Natural killer cell (primary cell): Measurements from ENCODE around the gene CSNK1D. TPM values are rescaled to one million over a fixed set of nuclear protein-coding genes. Genes with fewer than 3 reads are reported as not detected.
A peak's percentile ranks its signal among the peaks of the same experiment; 100 is the strongest.

Experiments used
- ATAC-seq, 3 donors: fragments of 150-1000 bp in 2 of 3; fragments of 200-7000 bp in 1 of 3; cut with Tn5 transposase; 1 replicate in 1 of 3; 2 replicates in 2 of 3; pipeline ENCODE4 v1.10.0; 2021; ENCODE audit warnings: mild to moderate bottlenecking in 2 of 3, moderate library complexity in 2 of 3
- DNase-seq, 2 donors: peaks; one replicate each; pipeline versions ENCODE4 v3.0.0 to v3.0.0-alpha.2; 2013 to 2021; ENCODE audit warnings: mixed read lengths in 1 of 2
- H3K27ac ChIP-seq: one replicate; pipeline ENCODE4 v1.5.1; 2013; ENCODE audit warnings: mild to moderate bottlenecking, low read length
- H3K27me3 ChIP-seq: one replicate; pipeline ENCODE4 v1.6.1; 2013; ENCODE audit warnings: low read length; ENCODE audit not compliant: control insufficient read depth, insufficient read depth
- H3K36me3 ChIP-seq: one replicate; pipeline ENCODE4 v1.6.1; 2013; ENCODE audit warnings: low read length; ENCODE audit not compliant: control insufficient read depth, insufficient read depth
- H3K4me1 ChIP-seq: one replicate; pipeline ENCODE4 v1.6.1; 2013; ENCODE audit warnings: low read length; ENCODE audit not compliant: control insufficient read depth, insufficient read depth
- H3K4me3 ChIP-seq: one replicate; pipeline ENCODE4 v1.5.1; 2013; ENCODE audit warnings: low read length
- H3K9me3 ChIP-seq: one replicate; pipeline ENCODE4 v1.6.1; 2013; ENCODE audit warnings: low read length; ENCODE audit not compliant: control insufficient read depth, insufficient read depth
- H3K27ac Mint-ChIP-seq, 2 donors: one replicate each; pipeline ENCODE4 v1.8.0; 2022; ENCODE audit warnings: mild to moderate bottlenecking in 2 of 2, mixed read lengths in 2 of 2, moderate library complexity in 1 of 2
- H3K27me3 Mint-ChIP-seq, 2 donors: one replicate each; pipeline ENCODE4 v1.8.0; 2022; ENCODE audit warnings: low read depth in 2 of 2, mixed read lengths in 2 of 2
- H3K36me3 Mint-ChIP-seq: one replicate; pipeline ENCODE4 v1.8.0; 2022; ENCODE audit warnings: mixed read lengths
- H3K4me1 Mint-ChIP-seq, 2 donors: one replicate each; pipeline ENCODE4 v1.8.0; 2022; ENCODE audit warnings: mixed read lengths in 2 of 2
- H3K4me3 Mint-ChIP-seq: one replicate; pipeline ENCODE4 v1.8.0; 2022; ENCODE audit warnings: mild to moderate bottlenecking, moderate library complexity, mixed read lengths
- H3K9me3 Mint-ChIP-seq, 2 donors: one replicate each; pipeline ENCODE4 v1.8.0; 2022; ENCODE audit warnings: mixed read lengths in 2 of 2
- CTCF ChIP-seq: fragments of 200-600 bp; IDR thresholded peaks from one replicate; pipeline ENCODE4 v1.8.0; 2022; ENCODE audit warnings: antibody characterized with exemption
- WGBS: methylation state at CpG from one replicate; pipeline ENCODE4 v1.1.7; 2013; ENCODE audit warnings: missing lambda C conversion rate; ENCODE audit not compliant: insufficient coverage; 5-methylcytosine and 5-hydroxymethylcytosine counted together
- intact Hi-C: fragments of 100-400 bp; cut with micrococcal nuclease; formaldehyde crosslinking; loops from one replicate; pipeline ENCODE4 v1.14.2; 2022
- total RNA-seq, 4 donors: library from RNA; stranded (reverse); fragments of 120-200 nt in 1 of 4; gene quantifications; one replicate each; pipeline versions ENCODE4 v1.2.3 to v1.2.4, GENCODE V29; 2013 to 2022

Gene CSNK1D
- total RNA-seq, 3 donors from 2014 or later (not counting 1 experiment from before 2014, with no cell fraction given), result 423 to 475 (median 468) TPM

- DNase-seq (no peak), ATAC-seq (no peak)
- Mint-ChIP-seq H3K4me3 (no peak overlapping the region), H3K27ac (no peak overlapping the region), H3K9me3 (no peaks in the 10 kb centered on the region), H3K4me1 (peaks cover 20 to 27% of the 10 kb centered on the region in 2 donors), H3K27me3 (no peaks in the 10 kb centered on the region), H3K36me3 (no peaks in the 10 kb centered on the region)
- Histone ChIP-seq H3K4me1 (peaks cover 41% of the 10 kb centered on the region), H3K27ac (no peak overlapping the region), H3K27me3 (no peaks in the 10 kb centered on the region), H3K9me3 (no peaks in the 10 kb centered on the region), H3K36me3 (peaks cover under 1% of the 10 kb centered on the region), H3K4me3 (no peak overlapping the region)
- TF ChIP-seq CTCF, result no peak
- intact Hi-C loops, result no loop called here
- WGBS, result 94% methylated on average over 5 of the region's 5 CpGs
Observed at GRCh38 chr17:82276938-82277337, 3.4 kb upstream of the CSNK1D start.

- Mint-ChIP-seq H3K36me3 (no peaks in the 10 kb centered on the region), H3K27ac (no peak overlapping the region), H3K27me3 (no peaks in the 10 kb centered on the region), H3K4me1 (peaks cover 19 to 25% of the 10 kb centered on the region in 2 donors), H3K9me3 (no peaks in the 10 kb centered on the region), H3K4me3 (no peak overlapping the region)
- H3K36me3 ChIP-seq, result peaks cover 12% of the 10 kb centered on the region
- no peak overlapping the region for H3K27ac ChIP-seq
- DNase-seq (no peak), ATAC-seq (no peak)
- H3K4me3 ChIP-seq, result no peak overlapping the region
- intact Hi-C loops, result no loop called here
- H3K4me1 ChIP-seq, result peaks cover 41% of the 10 kb centered on the region
- 95% methylated on average over 14 of the region's 14 CpGs for WGBS
- H3K9me3 ChIP-seq, result no peaks in the 10 kb centered on the region
- no peak for TF ChIP-seq CTCF
- H3K27me3 ChIP-seq, result no peaks in the 10 kb centered on the region
Observed at GRCh38 chr17:82275326-82275725, 1.8 kb upstream of the CSNK1D start.

GRCh38 chr17:82274134-82275020 is 877 bp upstream of the CSNK1D start:
- H3K4me3 ChIP-seq, result no peak overlapping the region
- H3K9me3 Mint-ChIP-seq, result no peaks in the 10 kb centered on the region
- no peak overlapping the region for H3K27ac ChIP-seq
- peaks cover 44% of the 10 kb centered on the region for H3K4me1 ChIP-seq
- H3K4me1 Mint-ChIP-seq, result peaks cover 29 to 34% of the 10 kb centered on the region in 2 donors
- peak overlapping the region; percentile 87 to 91 for H3K27ac Mint-ChIP-seq
- DNase-seq, result no peak
- no peak for ATAC-seq
- peaks cover 15% of the 10 kb centered on the region for H3K36me3 ChIP-seq
- no peaks in the 10 kb centered on the region for H3K9me3 ChIP-seq
- peak overlapping the region; percentile 91 for H3K4me3 Mint-ChIP-seq
- WGBS, result 81% methylated on average over 27 of the region's 27 CpGs
- H3K27me3 Mint-ChIP-seq, result no peaks in the 10 kb centered on the region
- no peak for TF ChIP-seq CTCF
- intact Hi-C loops, result loop anchor here (5.0 kb wide), 1 partner anchor 37 kb away; no protein-coding TSS in a partner anchor
- H3K27me3 ChIP-seq, result no peaks in the 10 kb centered on the region
- no peaks in the 10 kb centered on the region for H3K36me3 Mint-ChIP-seq
